Measurements from ENCODE around the gene ADGRV1. TPM values are rescaled to one million over a fixed set of nuclear protein-coding genes. Genes with fewer than 3 reads are reported as not detected.
"Not testable (repeated sequence)": the region's sequence is repeated elsewhere in the genome, so short reads cannot be mapped to it uniquely, and the experiment has no call there.

ADGRV1 gene
- total RNA-seq, 2 experiments from 2014 or later: not detected

- ChIA-PET POLR2A (no interaction called here), CTCF (ENCODE audit: unreplicated experiment) (no interaction called here)
- H2AFZ ChIP-seq (ENCODE audit: low read length): no peak overlapping the region
- TF ChIP-seq EZH2phosphoT487 (IDR thresholded peaks at IDR 0.05; ENCODE audit: borderline replicate concordance, low read depth, low read length) (no peak), CTCF (conservative IDR thresholded peaks at IDR 0.05; ENCODE audit: low read length) (no peak)
- no peak overlapping the region for H3K4me2 ChIP-seq (ENCODE audit: low read length)
- DNase-seq (ENCODE audit: low spot score): no peak
- no TSS peak for BruUV-seq (replicated peaks)
- no peaks in the 10 kb centered on the region for H3K4me1 ChIP-seq (ENCODE audit: insufficient read depth, low read length, poor library complexity, severe bottlenecking)
- intact Hi-C loops (cut with micrococcal nuclease; ENCODE audit: unreplicated experiment): no loop called here
- no peak overlapping the region for H3K4me3 ChIP-seq (ENCODE audit: low read depth, low read length, poor library complexity, severe bottlenecking)
- H3K9me2 ChIP-seq (ENCODE audit: insufficient read depth, low read length): no peaks in the 10 kb centered on the region
- no peaks in the 10 kb centered on the region for H3K79me2 ChIP-seq (ENCODE audit: insufficient read depth, low read depth, low read length)
- no peak overlapping the region for H3K27ac ChIP-seq (ENCODE audit: low read depth, low read length, poor library complexity, severe bottlenecking)
- no peaks in the 10 kb centered on the region for H4K20me1 ChIP-seq (ENCODE audit: insufficient read depth, low read length)
- no peaks in the 10 kb centered on the region for H3K36me3 ChIP-seq (ENCODE audit: insufficient read depth, low read length)
- no peaks in the 10 kb centered on the region for H3K9me3 ChIP-seq (ENCODE audit: low read length)
Observed at GRCh38 chr5:91032125-91032524, 473.5 kb downstream of the ADGRV1 start.

- H3K4me3 ChIP-seq (ENCODE audit: low read depth, low read length, poor library complexity, severe bottlenecking): no peak overlapping the region
- no peaks in the 10 kb centered on the region for H3K36me3 ChIP-seq (ENCODE audit: insufficient read depth, low read length)
- no peak overlapping the region for H2AFZ ChIP-seq (ENCODE audit: low read length)
- no peaks in the 10 kb centered on the region for H3K79me2 ChIP-seq (ENCODE audit: insufficient read depth, low read depth, low read length)
- no peaks in the 10 kb centered on the region for H4K20me1 ChIP-seq (ENCODE audit: insufficient read depth, low read length)
- CTCF ChIA-PET (ENCODE audit: unreplicated experiment): no interaction called here
- intact Hi-C loops (cut with micrococcal nuclease; ENCODE audit: unreplicated experiment): no loop called here
- H3K4me2 ChIP-seq (ENCODE audit: low read length): no peak overlapping the region
- BruUV-seq (replicated peaks): no TSS peak
- no peak for DNase-seq (ENCODE audit: low spot score)
- no peak overlapping the region for H3K27ac ChIP-seq (ENCODE audit: low read depth, low read length, poor library complexity, severe bottlenecking)
- H3K9me3 ChIP-seq (ENCODE audit: low read length): no peaks in the 10 kb centered on the region
- POLR2A ChIA-PET: no interaction called here
- no peaks in the 10 kb centered on the region for H3K9me2 ChIP-seq (ENCODE audit: insufficient read depth, low read length)
- no peaks in the 10 kb centered on the region for H3K4me1 ChIP-seq (ENCODE audit: insufficient read depth, low read length, poor library complexity, severe bottlenecking)
- TF ChIP-seq EZH2phosphoT487 (IDR thresholded peaks at IDR 0.05; ENCODE audit: borderline replicate concordance, low read depth, low read length): no peak
- no peak for TF ChIP-seq CTCF (conservative IDR thresholded peaks at IDR 0.05; ENCODE audit: low read length)
Observed at GRCh38 chr5:91033370-91033769, 474.8 kb downstream of the ADGRV1 start.

- no peaks in the 10 kb centered on the region for H4K20me1 ChIP-seq (ENCODE audit: insufficient read depth, low read length)
- H2AFZ ChIP-seq (ENCODE audit: low read length): no peak overlapping the region
- H3K9me2 ChIP-seq (ENCODE audit: insufficient read depth, low read length): no peaks in the 10 kb centered on the region
- no peak for DNase-seq (ENCODE audit: low spot score)
- no peak overlapping the region for H3K4me3 ChIP-seq (ENCODE audit: low read depth, low read length, poor library complexity, severe bottlenecking)
- CTCF ChIA-PET (ENCODE audit: unreplicated experiment): no interaction called here
- H3K9me3 ChIP-seq (ENCODE audit: low read length): no peaks in the 10 kb centered on the region
- BruUV-seq (replicated peaks): no TSS peak
- H3K4me1 ChIP-seq (ENCODE audit: insufficient read depth, low read length, poor library complexity, severe bottlenecking): no peaks in the 10 kb centered on the region
- no peaks in the 10 kb centered on the region for H3K36me3 ChIP-seq (ENCODE audit: insufficient read depth, low read length)
- TF ChIP-seq EZH2phosphoT487 (IDR thresholded peaks at IDR 0.05; ENCODE audit: borderline replicate concordance, low read depth, low read length) (no peak), CTCF (conservative IDR thresholded peaks at IDR 0.05; ENCODE audit: low read length) (no peak)
- H3K79me2 ChIP-seq (ENCODE audit: insufficient read depth, low read depth, low read length): no peaks in the 10 kb centered on the region
- H3K4me2 ChIP-seq (ENCODE audit: low read length): no peak overlapping the region
- H3K27ac ChIP-seq (ENCODE audit: low read depth, low read length, poor library complexity, severe bottlenecking): no peak overlapping the region
- POLR2A ChIA-PET: interaction anchor here (1.1 kb wide), 1 partner anchor 11 kb away, joined by 3 read pairs; no protein-coding TSS in a partner anchor
- intact Hi-C loops (cut with micrococcal nuclease; ENCODE audit: unreplicated experiment): no loop called here
Observed at GRCh38 chr5:91038180-91038808, 479.7 kb downstream of the ADGRV1 start.

- CTCF ChIA-PET (ENCODE audit: unreplicated experiment): not testable (repeated sequence)
Observed at GRCh38 chr5:91041132-91041531, 482.5 kb downstream of the ADGRV1 start.

More at GRCh38 chr5:91041132-91041531, 482.5 kb downstream of the ADGRV1 start:
- POLR2A ChIA-PET; H3K4me2 ChIP-seq (ENCODE audit: low read length); BruUV-seq (replicated peaks); H4K20me1 ChIP-seq (ENCODE audit: insufficient read depth, low read length); H2AFZ ChIP-seq (ENCODE audit: low read length); DNase-seq (ENCODE audit: low spot score); H3K79me2 ChIP-seq (ENCODE audit: insufficient read depth, low read depth, low read length); H3K36me3 ChIP-seq (ENCODE audit: insufficient read depth, low read length); intact Hi-C loops (cut with micrococcal nuclease; ENCODE audit: unreplicated experiment); H3K9me3 ChIP-seq (ENCODE audit: low read length); H3K9me2 ChIP-seq (ENCODE audit: insufficient read depth, low read length); H3K4me1 ChIP-seq (ENCODE audit: insufficient read depth, low read length, poor library complexity, severe bottlenecking); H3K4me3 ChIP-seq (ENCODE audit: low read depth, low read length, poor library complexity, severe bottlenecking); H3K27ac ChIP-seq (ENCODE audit: low read depth, low read length, poor library complexity, severe bottlenecking): not testable (repeated sequence)
